ENCODE results near the gene PRKAR2B. TPM values are rescaled to one million over a fixed set of nuclear protein-coding genes. Genes with fewer than 3 reads are reported as not detected.

PRKAR2B gene
- total RNA-seq, 1 experiment from 2014 or later: 15.1 TPM

GRCh38 chr7:107206136-107206535 is 161.6 kb downstream of the PRKAR2B start (continued):
- TF ChIP-seq, protein P1, sequence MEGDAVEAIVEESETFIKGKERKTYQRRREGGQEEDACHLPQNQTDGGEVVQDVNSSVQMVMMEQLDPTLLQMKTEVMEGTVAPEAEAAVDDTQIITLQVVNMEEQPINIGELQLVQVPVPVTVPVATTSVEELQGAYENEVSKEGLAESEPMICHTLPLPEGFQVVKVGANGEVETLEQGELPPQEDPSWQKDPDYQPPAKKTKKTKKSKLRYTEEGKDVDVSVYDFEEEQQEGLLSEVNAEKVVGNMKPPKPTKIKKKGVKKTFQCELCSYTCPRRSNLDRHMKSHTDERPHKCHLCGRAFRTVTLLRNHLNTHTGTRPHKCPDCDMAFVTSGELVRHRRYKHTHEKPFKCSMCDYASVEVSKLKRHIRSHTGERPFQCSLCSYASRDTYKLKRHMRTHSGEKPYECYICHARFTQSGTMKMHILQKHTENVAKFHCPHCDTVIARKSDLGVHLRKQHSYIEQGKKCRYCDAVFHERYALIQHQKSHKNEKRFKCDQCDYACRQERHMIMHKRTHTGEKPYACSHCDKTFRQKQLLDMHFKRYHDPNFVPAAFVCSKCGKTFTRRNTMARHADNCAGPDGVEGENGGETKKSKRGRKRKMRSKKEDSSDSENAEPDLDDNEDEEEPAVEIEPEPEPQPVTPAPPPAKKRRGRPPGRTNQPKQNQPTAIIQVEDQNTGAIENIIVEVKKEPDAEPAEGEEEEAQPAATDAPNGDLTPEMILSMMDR (IDR thresholded peaks at IDR 0.05 in 2 of 3, conservative IDR thresholded peaks at IDR 0.05 in 1 of 3; ENCODE audit: borderline replicate concordance in 1 of 3, insufficient read depth in 1 of 3, low read depth in 2 of 3, low read length in 2 of 3): no peak
- TF ChIP-seq TCF7L2 (IDR thresholded peaks at IDR 0.05; ENCODE audit: borderline replicate concordance, extremely low read depth, insufficient read depth, insufficient read length): no peak
- no peak for TF ChIP-seq EZH2phosphoT487 (IDR thresholded peaks at IDR 0.05; ENCODE audit: borderline replicate concordance)
- no peak for TF ChIP-seq EGR1 (IDR thresholded peaks at IDR 0.05; ENCODE audit: low read depth)
- TF ChIP-seq EZH2 (IDR thresholded peaks at IDR 0.05): no peak

DNA sequence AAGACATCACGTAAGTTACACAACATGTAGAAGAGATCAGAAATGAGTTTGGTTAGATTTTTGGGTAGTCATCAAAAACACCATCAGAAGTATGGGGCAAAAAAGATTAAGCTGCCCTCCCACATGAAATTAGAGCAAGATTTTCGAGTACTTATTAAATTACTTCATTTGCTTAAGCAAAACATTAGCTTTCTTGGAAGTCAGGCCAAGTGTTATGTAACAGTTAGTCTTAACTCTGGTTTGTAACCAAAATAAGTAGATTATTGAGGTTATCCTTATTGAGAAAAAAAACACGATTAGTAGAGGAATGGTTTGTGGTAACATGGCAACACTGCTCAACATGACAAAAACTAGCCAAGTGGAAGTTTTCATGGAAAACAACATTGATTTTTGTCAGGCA is 162.2 kb downstream of the PRKAR2B start:
- Histone ChIP-seq H3K79me2 (ENCODE audit: insufficient read depth, low read length) (no peaks in the 10 kb centered on the region), H4K20me1 (ENCODE audit: insufficient read depth) (no peaks in the 10 kb centered on the region), H3K4me1 (ENCODE audit: control insufficient read depth in 1 of 2, insufficient read depth in 2 of 2, low read length in 2 of 2) (no peaks in the 10 kb centered on the region), H3K4me2 (ENCODE audit: low read length) (no peak overlapping the region), H3K36me3 (ENCODE audit: control insufficient read depth in 1 of 2, insufficient read depth in 2 of 2, low read length in 2 of 2) (peaks cover 2 to 5% of the 10 kb centered on the region in 2 experiments; a peak in 1 of 4 replicates), H3K4me3 (replicated peaks in 1 of 2; ENCODE audit: low read depth in 1 of 2, low read length in 2 of 2) (no peak overlapping the region), H3K9ac (ENCODE audit: low read length) (no peak overlapping the region), H3K27ac (ENCODE audit: low read depth, low read length) (no peak overlapping the region), H3K9me3 (ENCODE audit: control insufficient read depth in 1 of 2, insufficient read depth in 1 of 2, low read depth in 1 of 2, low read length in 2 of 2) (no peaks in the 10 kb centered on the region), H2AFZ (ENCODE audit: low read depth, low read length, poor library complexity, severe bottlenecking) (no peak overlapping the region), H3K9me2 (ENCODE audit: insufficient read depth) (no peaks in the 10 kb centered on the region), H3K27me3 (ENCODE audit: insufficient read depth, low read length) (no peaks in the 10 kb centered on the region)
- no peak for ATAC-seq
- intact Hi-C loops (cut with micrococcal nuclease): no loop called here
- RAD21 ChIA-PET (ENCODE audit: low non-redundant PET in 1 of 2, low total read pairs in 2 of 2, uncharacterized antibody in 2 of 2, unreplicated experiment in 2 of 2): no interaction called here
- CTCF ChIA-PET: no interaction called here
- POLR2A ChIA-PET: no interaction called here
- TF ChIP-seq RAD21 (IDR thresholded peaks at IDR 0.05; ENCODE audit: low read depth) (no peak), JUND (IDR thresholded peaks at IDR 0.05) (no peak), SRF (IDR thresholded peaks at IDR 0.05; ENCODE audit: low read depth) (no peak), ATF3 (IDR thresholded peaks at IDR 0.05) (no peak), POLR2AphosphoS5 (IDR thresholded peaks at IDR 0.05; ENCODE audit: low read depth, low read length) (no peak), ELF1 (IDR thresholded peaks at IDR 0.05; ENCODE audit: borderline replicate concordance, low read depth) (no peak), FOSL1 (IDR thresholded peaks at IDR 0.05; ENCODE audit: low read depth) (no peak), POLR2A (IDR thresholded peaks at IDR 0.05; ENCODE audit: borderline replicate concordance, extremely low read depth, insufficient read depth, insufficient read length) (no peak), SIN3A (IDR thresholded peaks at IDR 0.05; ENCODE audit: low read depth) (no peak)
- TF ChIP-seq, protein P2, sequence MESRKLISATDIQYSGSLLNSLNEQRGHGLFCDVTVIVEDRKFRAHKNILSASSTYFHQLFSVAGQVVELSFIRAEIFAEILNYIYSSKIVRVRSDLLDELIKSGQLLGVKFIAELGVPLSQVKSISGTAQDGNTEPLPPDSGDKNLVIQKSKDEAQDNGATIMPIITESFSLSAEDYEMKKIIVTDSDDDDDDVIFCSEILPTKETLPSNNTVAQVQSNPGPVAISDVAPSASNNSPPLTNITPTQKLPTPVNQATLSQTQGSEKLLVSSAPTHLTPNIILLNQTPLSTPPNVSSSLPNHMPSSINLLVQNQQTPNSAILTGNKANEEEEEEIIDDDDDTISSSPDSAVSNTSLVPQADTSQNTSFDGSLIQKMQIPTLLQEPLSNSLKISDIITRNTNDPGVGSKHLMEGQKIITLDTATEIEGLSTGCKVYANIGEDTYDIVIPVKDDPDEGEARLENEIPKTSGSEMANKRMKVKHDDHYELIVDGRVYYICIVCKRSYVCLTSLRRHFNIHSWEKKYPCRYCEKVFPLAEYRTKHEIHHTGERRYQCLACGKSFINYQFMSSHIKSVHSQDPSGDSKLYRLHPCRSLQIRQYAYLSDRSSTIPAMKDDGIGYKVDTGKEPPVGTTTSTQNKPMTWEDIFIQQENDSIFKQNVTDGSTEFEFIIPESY (IDR thresholded peaks at IDR 0.05; ENCODE audit: extremely low read depth, insufficient replicate concordance, low read length): no peak
- TF ChIP-seq, protein P3, sequence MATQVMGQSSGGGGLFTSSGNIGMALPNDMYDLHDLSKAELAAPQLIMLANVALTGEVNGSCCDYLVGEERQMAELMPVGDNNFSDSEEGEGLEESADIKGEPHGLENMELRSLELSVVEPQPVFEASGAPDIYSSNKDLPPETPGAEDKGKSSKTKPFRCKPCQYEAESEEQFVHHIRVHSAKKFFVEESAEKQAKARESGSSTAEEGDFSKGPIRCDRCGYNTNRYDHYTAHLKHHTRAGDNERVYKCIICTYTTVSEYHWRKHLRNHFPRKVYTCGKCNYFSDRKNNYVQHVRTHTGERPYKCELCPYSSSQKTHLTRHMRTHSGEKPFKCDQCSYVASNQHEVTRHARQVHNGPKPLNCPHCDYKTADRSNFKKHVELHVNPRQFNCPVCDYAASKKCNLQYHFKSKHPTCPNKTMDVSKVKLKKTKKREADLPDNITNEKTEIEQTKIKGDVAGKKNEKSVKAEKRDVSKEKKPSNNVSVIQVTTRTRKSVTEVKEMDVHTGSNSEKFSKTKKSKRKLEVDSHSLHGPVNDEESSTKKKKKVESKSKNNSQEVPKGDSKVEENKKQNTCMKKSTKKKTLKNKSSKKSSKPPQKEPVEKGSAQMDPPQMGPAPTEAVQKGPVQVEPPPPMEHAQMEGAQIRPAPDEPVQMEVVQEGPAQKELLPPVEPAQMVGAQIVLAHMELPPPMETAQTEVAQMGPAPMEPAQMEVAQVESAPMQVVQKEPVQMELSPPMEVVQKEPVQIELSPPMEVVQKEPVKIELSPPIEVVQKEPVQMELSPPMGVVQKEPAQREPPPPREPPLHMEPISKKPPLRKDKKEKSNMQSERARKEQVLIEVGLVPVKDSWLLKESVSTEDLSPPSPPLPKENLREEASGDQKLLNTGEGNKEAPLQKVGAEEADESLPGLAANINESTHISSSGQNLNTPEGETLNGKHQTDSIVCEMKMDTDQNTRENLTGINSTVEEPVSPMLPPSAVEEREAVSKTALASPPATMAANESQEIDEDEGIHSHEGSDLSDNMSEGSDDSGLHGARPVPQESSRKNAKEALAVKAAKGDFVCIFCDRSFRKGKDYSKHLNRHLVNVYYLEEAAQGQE (IDR thresholded peaks at IDR 0.05; ENCODE audit: low read depth): no peak
- no TSS peak for BruUV-seq (replicated peaks)
- DNase-seq (ENCODE audit: low read depth, low spot score): no peak
